ENCODE measurements around the gene ZCCHC7. TPM values are rescaled to one million over a fixed set of nuclear protein-coding genes. Genes with fewer than 3 reads are reported as not detected.

ZCCHC7 gene
- total and polyA plus RNA-seq, 4 donors: 3.3 to 9.7 (median 7.6) TPM

GRCh38 chr9:37398464-37399025 is 278.2 kb downstream of the ZCCHC7 start:
- TF ChIP-seq GABPA (IDR thresholded peaks at IDR 0.05 in 1 of 2, conservative IDR thresholded peaks at IDR 0.05 in 1 of 2) (no peak), CTCF (IDR thresholded peaks at IDR 0.05; ENCODE audit: low read depth, low read length, missing input control) (no peak)
- H3K9ac ChIP-seq (ENCODE audit: low read depth in 1 of 2, low read length in 2 of 2): no peak overlapping the region

GRCh38 chr9:37399336-37399735 is 279.0 kb downstream of the ZCCHC7 start:
- no peaks in the 10 kb centered on the region for H3K9me3 ChIP-seq (ENCODE audit: control insufficient read depth in 4 of 4, low read length in 3 of 4)
- H3K27ac ChIP-seq (ENCODE audit: low read depth in 1 of 2, low read length in 2 of 2): no peak overlapping the region
- H3K4me3 ChIP-seq (ENCODE audit: low read depth in 1 of 3, low read length in 3 of 3): no peak overlapping the region
- H3K27me3 ChIP-seq (ENCODE audit: control insufficient read depth in 4 of 4, insufficient read depth in 4 of 4, low read length in 3 of 4): no peaks in the 10 kb centered on the region
- TF ChIP-seq EGR1 (IDR thresholded peaks at IDR 0.05; ENCODE audit: low read depth in 2 of 2) (no peak), REST (IDR thresholded peaks at IDR 0.05) (no peak), GABPA (IDR thresholded peaks at IDR 0.05 in 1 of 2, conservative IDR thresholded peaks at IDR 0.05 in 1 of 2) (no peak), FOXA1 (IDR thresholded peaks at IDR 0.05) (no peak), ZBTB33 (IDR thresholded peaks at IDR 0.05) (no peak), TAF1 (conservative IDR thresholded peaks at IDR 0.05) (no peak), RAD21 (IDR thresholded peaks at IDR 0.05) (no peak), YY1 (IDR thresholded peaks at IDR 0.05) (no peak), NR2F2 (IDR thresholded peaks at IDR 0.05) (no peak), FOXA2 (IDR thresholded peaks at IDR 0.05) (no peak), RXRA (IDR thresholded peaks at IDR 0.05) (no peak)
- H3K36me3 ChIP-seq (ENCODE audit: control insufficient read depth in 4 of 4, insufficient read depth in 3 of 4, low read depth in 1 of 4, low read length in 3 of 4): no peaks in the 10 kb centered on the region
- DNase-seq (ENCODE audit: low spot score): no peak
- peaks cover 2 to 8% (median 6%) of the 10 kb centered on the region in 4 donors for H3K4me1 ChIP-seq (ENCODE audit: control insufficient read depth in 4 of 4, insufficient read depth in 4 of 4, low read length in 3 of 4)
- 37% methylated on average over 2 of the region's 2 CpGs for WGBS
- no peak overlapping the region for H3K9ac ChIP-seq (ENCODE audit: low read depth in 1 of 2, low read length in 2 of 2)

More at GRCh38 chr9:37398464-37399025, 278.2 kb downstream of the ZCCHC7 start:
- Histone ChIP-seq H3K4me3 (ENCODE audit: low read depth in 1 of 3, low read length in 3 of 3) (no peak overlapping the region), H3K36me3 (ENCODE audit: control insufficient read depth in 4 of 4, insufficient read depth in 3 of 4, low read depth in 1 of 4, low read length in 3 of 4) (no peaks in the 10 kb centered on the region), H3K27me3 (ENCODE audit: control insufficient read depth in 4 of 4, insufficient read depth in 4 of 4, low read length in 3 of 4) (no peaks in the 10 kb centered on the region), H3K4me1 (ENCODE audit: control insufficient read depth in 4 of 4, insufficient read depth in 4 of 4, low read length in 3 of 4) (peaks cover 2 to 8% (median 6%) of the 10 kb centered on the region in 4 donors), H3K9me3 (ENCODE audit: control insufficient read depth in 4 of 4, low read length in 3 of 4) (no peaks in the 10 kb centered on the region), H3K27ac (ENCODE audit: low read depth in 1 of 2, low read length in 2 of 2) (no peak overlapping the region)
- DNase-seq (ENCODE audit: low spot score): no peak
- 88% methylated on average over 7 of the region's 7 CpGs for WGBS
